ENCODE data around the gene NCAM1. TPM values are rescaled to one million over a fixed set of nuclear protein-coding genes. Genes with fewer than 3 reads are reported as not detected.

The NCAM1 gene
- total RNA-seq, 1 donor from 2014 or later = 0.23 TPM

- intact Hi-C loops (cut with micrococcal nuclease) = no loop called here
Observed at GRCh38 chr11:112968941-112969713, 7.9 kb downstream of the NCAM1 start.

DNA sequence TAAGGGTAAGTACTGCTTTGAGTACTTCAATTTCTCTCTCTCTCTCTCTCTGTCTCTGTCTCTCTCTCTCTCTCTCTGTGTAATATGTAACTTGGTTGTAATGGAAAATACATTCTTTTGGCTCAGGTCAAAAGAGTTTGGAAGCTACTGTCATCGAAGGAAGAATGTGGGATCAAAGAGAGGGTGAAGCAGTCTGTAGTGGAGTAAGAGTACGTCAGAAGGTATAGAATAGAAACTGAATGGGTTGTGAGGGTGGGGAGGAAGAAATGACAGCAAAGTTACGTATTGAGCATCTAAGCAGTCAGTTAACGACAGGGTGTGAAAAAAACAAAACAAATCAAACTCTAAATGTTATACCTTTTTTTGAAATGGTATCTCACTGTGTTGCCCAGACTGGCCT is 10.0 kb downstream of the NCAM1 start:
- intact Hi-C loops (cut with micrococcal nuclease) = no loop called here

DNA sequence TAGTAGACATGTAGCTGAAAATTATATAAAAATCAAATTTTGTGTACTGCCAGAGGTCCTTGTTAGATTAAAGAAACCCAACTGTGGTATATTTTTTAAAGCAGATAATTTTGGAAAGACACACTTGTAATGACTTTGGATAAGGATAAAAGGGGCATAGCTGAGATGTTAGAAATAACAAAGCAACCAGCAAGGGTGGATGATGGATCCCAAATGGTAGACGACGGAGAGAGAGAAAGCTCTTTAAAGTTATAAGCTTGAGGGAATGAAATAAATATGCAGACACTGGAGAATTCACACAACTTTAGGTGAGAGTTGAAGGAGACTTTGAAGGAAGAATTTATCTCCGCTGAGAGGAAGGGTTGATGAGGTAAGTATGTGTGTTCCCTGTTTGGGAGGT is 10.6 kb downstream of the NCAM1 start:
- intact Hi-C loops (cut with micrococcal nuclease) = no loop called here

DNA sequence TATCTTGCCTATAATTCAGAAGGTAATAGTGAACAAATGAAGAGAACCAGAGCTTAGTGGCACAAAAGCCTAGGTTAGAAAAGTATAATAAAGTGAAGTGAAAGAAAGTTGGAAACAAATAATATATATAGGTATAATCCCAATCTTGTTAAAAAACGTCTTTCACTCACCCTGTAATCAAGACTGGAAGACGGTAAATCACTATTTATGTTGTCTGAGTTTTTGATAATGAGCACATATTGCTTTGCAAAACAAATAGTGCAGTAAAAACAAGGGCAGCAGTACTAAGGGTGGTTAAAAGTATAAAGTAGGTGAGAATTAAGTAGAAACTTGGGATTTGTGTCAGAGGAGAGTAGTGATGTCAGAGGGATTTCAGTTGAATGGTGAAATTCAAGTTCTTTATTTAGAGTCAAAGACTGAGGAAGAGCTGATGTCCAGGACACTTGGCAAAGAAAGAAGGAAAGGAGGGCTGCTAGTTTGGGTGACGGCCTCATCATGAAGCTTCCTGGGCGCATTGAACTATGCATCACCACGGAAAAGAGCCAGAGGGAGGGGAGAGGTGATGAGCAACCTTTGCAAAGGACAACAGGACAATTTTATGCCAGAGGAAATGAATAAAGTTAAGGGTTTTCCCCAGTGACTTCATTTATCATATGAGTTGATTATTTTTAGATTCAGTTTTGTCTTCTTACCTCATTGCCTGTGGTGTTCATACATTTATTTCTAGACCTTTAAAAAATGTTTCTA is 11.4 kb downstream of the NCAM1 start:
- intact Hi-C loops (cut with micrococcal nuclease) = no loop called here

DNA sequence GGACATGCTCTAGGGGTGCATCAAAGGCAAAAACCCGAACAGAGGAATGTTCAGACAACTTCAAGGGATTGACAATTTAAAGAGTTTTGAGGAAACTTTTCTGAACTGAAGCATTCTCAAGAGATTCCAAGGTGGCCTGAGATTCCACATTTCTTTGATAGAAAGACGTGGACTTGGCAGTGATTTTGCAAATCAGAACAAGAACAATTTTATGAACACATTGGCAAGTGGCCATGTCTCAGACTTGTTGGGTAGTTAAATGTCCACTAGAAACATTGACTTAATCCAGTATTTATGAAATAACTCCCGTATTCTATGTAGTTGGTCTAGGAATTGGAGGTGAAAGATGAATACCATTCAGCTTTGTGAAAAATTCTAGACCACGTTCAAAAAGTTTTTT is 13.8 kb downstream of the NCAM1 start:
- intact Hi-C loops (cut with micrococcal nuclease) = no loop called here

DNA sequence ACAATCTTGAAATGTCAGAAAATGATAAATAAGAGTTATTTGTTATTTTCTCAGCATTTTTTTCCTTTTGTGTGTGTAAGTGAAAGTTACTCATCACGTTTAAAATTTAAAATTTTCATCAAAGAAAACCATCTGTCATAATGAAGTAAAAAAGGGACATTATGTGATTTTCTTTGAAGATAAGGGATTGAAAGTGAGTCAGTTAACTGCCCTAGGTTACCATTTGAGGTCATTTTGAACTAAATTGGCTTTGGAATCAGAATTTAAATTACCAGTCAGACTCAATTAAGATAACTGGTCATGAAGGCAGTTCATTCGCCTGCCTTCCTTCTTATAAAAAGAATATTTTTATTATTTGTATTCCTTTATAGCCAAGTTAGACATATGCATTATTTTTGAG is 14.3 kb downstream of the NCAM1 start:
- intact Hi-C loops (cut with micrococcal nuclease) = no loop called here

- intact Hi-C loops (cut with micrococcal nuclease) = no loop called here
Observed at GRCh38 chr11:112977755-112978154, 16.5 kb downstream of the NCAM1 start.

DNA sequence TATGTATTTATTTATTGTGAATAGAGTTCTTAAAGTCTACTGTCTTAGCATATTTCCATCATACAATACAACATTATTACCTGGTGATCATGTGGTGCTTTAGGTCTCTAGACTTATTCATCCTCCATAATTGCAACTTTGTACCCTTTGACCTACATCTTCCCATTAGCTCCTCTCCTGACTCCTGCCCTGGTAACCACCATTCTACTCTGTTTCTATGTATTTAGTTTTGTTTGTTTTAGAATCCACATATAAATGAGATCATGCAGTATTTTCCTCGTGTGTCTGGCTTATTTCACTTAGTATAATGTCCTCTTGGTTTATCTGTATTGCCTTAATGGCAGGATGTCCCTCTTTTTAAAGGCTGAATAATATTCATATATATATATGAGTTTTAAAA is 22.7 kb downstream of the NCAM1 start:
- intact Hi-C loops (cut with micrococcal nuclease) = no loop called here

- intact Hi-C loops (cut with micrococcal nuclease) = no loop called here
Observed at GRCh38 chr11:112989198-112989597, 28.0 kb downstream of the NCAM1 start.

- intact Hi-C loops (cut with micrococcal nuclease) = no loop called here
Observed at GRCh38 chr11:112993808-112994207, 32.6 kb downstream of the NCAM1 start.

DNA sequence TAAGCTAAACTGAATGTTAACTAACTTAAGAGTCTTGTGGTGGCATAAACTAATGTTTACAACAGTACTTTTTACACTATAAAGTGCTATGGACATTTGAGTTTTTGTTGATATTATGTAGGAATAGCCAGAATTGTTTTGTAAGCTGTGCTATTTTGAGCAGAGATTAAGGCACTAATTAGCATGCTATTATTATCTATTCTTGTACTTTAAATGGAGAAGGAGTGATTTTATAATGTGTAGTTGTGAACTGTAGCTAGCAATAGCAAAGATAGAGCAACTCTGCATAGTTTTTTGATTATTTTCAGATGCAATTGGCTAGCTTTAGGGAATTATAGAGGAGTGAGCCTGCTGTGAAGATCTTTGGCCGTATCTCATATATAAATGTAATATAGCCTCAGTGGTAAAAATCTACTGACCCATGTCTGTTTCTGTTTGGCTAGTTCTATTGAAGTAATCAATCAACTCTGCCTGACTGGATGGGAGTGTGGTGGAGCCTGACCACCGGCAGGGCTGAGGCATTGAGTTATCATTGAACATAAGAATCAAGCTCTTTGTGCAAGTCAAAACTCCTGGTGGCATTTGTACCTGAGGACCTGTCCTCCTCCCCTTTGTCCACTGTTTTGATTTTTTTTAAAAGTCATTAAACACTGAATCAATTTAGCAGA is 34.3 kb downstream of the NCAM1 start:
- intact Hi-C loops (cut with micrococcal nuclease) = no loop called here

- intact Hi-C loops (cut with micrococcal nuclease) = no loop called here
Observed at GRCh38 chr11:112996994-112997393, 35.8 kb downstream of the NCAM1 start.

- intact Hi-C loops (cut with micrococcal nuclease) = no loop called here
Observed at GRCh38 chr11:112997857-112998466, 36.7 kb downstream of the NCAM1 start.

DNA sequence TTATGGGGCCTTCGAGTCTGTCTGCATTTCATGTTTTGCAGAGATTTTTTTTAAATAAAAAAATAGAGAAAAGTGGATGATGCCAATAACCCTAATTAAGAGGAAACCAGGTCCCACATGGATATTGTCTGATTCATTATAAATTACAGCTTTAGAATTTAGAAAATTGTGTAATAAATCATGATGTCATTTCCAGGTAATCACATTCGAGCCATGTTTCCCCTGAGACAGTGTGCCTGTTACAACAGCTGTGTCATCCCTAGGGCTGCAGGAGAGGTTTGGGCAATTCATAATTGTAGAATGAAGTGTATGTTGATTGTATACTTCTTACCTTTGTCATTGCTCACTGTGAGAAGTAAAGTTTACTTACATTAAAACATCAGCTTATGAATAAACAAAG is 38.3 kb downstream of the NCAM1 start:
- intact Hi-C loops (cut with micrococcal nuclease) = no loop called here

DNA sequence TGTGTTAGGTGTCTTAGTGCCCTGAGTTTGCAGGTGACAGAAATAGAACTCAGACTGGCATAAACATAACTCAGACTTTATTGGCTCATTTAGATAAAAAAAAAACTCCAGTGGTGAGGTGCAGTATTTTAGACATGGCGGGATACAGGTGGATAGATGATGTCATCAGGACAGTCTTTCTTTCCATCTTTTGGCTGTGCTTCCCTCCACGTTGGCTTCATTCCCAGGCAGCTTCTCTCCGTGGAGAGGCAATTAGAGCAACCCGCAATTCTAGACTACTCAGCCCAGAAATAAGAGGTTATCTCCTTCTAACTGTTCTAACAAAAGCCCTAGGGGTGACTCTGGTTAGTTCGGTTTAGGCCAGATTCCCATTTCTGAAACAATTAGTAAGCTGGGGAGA is 40.5 kb downstream of the NCAM1 start:
- intact Hi-C loops (cut with micrococcal nuclease) = no loop called here

GRCh38 chr11:113006896-113007445 is 45.8 kb downstream of the NCAM1 start:
- intact Hi-C loops (cut with micrococcal nuclease) = no loop called here

DNA sequence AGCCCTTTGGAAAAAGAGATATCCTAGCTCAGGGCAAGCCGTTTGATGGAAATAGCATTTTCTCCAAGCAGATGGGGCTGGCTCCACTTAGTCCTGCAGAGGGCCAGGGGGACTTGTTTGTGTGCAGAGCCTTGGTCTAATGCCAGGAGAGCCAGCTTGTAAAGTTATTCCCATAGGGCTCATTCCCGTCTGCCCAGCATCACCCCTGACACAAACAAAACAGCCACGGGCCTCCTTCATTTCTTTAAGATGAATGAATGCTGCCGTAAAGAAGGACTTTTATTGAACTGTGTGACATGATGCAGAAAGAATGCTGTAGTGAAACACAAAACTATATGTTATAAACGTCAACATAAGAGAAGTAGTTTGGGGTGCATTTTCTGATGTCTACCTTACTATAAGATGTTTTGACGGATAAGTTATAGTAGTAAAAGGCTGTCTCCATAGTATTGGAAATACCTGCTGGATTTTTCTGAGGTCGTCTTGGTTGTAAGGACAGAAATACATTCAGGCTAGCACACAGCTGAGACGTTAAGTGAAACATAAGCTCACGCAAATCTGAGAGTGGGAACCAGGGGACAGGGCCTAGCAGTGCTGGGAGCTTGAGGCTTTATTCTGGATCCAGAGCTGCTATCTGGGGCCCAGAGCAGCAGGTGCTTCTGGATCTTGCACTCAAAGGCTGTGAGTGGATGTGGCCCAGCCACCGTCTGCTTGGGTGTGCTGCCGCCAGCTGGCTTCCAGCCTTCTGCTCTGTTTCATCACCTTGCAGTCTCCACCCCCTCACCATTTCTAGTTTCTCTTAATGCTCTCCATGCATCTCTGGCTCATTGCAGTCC is 53.3 kb downstream of the NCAM1 start:
- intact Hi-C loops (cut with micrococcal nuclease) = no loop called here

DNA sequence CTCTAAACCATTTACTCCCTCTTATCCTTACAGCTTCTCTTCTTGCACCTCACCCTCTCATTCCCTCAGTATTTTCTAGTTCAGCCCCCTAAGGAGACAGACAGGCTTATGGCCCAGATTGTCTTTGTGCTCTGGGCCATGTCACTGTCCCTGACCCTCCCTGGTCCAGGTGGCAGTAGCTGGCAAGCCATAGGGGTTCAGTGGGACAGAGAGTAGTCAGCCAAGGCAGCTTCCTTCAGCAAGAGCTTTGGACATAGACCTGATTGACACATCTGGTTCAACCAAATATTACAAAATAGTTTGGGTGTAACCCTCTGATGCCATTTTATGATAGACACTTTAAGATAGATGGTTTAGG is 53.9 kb downstream of the NCAM1 start:
- intact Hi-C loops (cut with micrococcal nuclease) = no loop called here

DNA sequence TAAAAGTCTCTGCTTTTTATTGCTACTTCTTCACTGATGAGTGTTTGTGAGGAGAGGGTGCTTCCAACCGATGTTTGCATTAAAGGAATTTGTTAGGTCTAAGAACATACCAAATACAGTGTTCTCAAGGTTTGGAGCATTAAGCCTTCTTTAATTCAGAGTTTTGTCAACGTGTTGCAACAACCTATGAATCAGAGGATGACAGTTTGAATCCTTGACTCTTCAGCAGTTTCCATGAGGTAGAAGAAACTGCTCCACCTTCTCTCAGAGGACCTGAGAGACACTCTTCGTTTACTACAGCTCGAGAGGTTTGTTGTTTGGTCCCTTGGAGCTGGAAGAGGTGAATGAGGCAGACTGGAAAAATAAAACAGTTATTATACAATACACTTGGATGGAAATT is 55.7 kb downstream of the NCAM1 start:
- intact Hi-C loops (cut with micrococcal nuclease) = no loop called here

DNA sequence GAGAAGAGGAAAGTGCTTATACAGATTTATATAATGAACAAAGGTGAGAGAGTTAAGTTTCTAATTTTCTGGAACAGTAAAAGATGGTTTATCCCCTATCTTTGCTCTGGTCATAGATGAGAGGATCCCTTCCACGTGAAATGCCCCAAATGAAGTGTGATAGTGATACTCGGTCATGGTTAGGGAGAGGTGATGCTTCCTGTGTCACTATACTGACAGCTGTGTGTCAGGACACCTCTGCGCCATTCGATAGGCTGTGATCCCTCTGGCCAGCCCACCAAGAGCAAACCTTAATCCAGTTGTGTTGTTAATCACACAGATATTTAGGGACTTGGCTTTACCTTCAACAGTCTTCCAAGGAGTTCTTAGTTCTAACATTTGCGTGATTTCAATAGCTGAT is 57.7 kb downstream of the NCAM1 start:
- intact Hi-C loops (cut with micrococcal nuclease) = no loop called here

DNA sequence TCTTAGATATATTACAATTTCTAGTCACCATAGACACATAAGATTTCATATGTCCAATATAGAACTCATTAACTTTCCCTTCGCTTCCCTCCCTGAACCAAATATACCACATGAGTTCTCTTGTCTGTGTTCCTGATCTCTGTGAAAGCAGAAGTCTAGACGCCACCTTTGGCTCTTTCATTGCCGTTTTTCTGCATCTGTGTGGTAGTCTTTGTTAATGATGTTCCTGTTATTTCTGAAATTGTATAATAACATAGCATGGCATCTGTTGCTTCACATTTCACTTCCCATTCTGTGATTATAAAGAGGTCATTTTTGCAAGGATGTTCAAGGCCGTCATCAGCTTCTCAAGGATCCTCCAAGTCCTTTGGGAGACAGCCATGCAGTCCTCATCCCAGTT is 58.5 kb downstream of the NCAM1 start:
- intact Hi-C loops (cut with micrococcal nuclease) = no loop called here

Data from T-helper 2 cell treated with Interferon-gamma antibody and Interleukin-4, amounts not matched to agents 100 ng/mL and 5 ng/mL, for 36 hours (primary cell).